Activated CD8-positive, alpha-beta T cell treated with anti-CD3 and anti-CD28 coated beads for 36 hours (primary cell): ENCODE results near the gene HINT1. TPM values are rescaled to one million over a fixed set of nuclear protein-coding genes. Genes with fewer than 3 reads are reported as not detected.
A peak's percentile ranks its signal among the peaks of the same experiment; 100 is the strongest.

Source experiments
- ATAC-seq: fragments of 200-7000 bp; cut with Tn5 transposase; one replicate; pipeline ENCODE4 v1.10.0; 2021; ENCODE audit warnings: mild to moderate bottlenecking, moderate library complexity
- CTCF ChIA-PET: fragments of 350-600 bp; sonication (Branson Sonifier 250); formaldehyde crosslinking; loops from one replicate; lab custom pipeline; 2021; ENCODE audit warnings: antibody characterized with exemption; lab: Charles Lee
- POLR2A ChIA-PET: fragments of 350-600 bp; sonication (Branson Sonifier 250); formaldehyde crosslinking; loops from one replicate; lab custom pipeline; 2021; ENCODE audit warnings: antibody characterized with exemption; lab: Charles Lee
- DNase-seq: peaks from one replicate; pipeline ENCODE4 v3.0.0-alpha.2; 2020
- H3K27ac Mint-ChIP-seq: one replicate; pipeline ENCODE4 v1.8.0; 2021; ENCODE audit warnings: mild to moderate bottlenecking, mixed read lengths
- H3K27me3 Mint-ChIP-seq: one replicate; pipeline ENCODE4 v1.8.0; 2021; ENCODE audit warnings: mixed read lengths
- H3K36me3 Mint-ChIP-seq: one replicate; pipeline ENCODE4 v1.8.0; 2021; ENCODE audit warnings: low read depth, mixed read lengths
- H3K4me1 Mint-ChIP-seq: one replicate; pipeline ENCODE4 v1.8.0; 2021; ENCODE audit warnings: low read depth, mixed read lengths
- H3K4me3 Mint-ChIP-seq: one replicate; pipeline ENCODE4 v1.8.0; 2021; ENCODE audit warnings: mild to moderate bottlenecking, moderate library complexity, mixed read lengths
- H3K9me3 Mint-ChIP-seq: one replicate; pipeline ENCODE4 v1.8.0; 2021; ENCODE audit warnings: mixed read lengths
- intact Hi-C: fragments of 100-400 bp; cut with micrococcal nuclease; formaldehyde crosslinking; loops from one replicate; pipeline ENCODE4 v1.10.0; 2022
- total RNA-seq, 2 experiments: library from RNA; stranded (reverse); gene quantifications; one replicate each; pipeline ENCODE4 v1.2.3, GENCODE V29; 2021
- TF ChIP-seq, protein P1 (sequence below): fragments of 200-600 bp; IDR thresholded peaks from one replicate; pipeline ENCODE4 v1.8.0; 2022; ENCODE audit warnings: antibody characterized with exemption, mild to moderate bottlenecking

Gene HINT1
- total RNA-seq, 2 experiments from 2014 or later, result 317 to 322 TPM

GRCh38 chr5:131169810-131170539 is 4.9 kb upstream of the HINT1 start:
- POLR2A ChIA-PET, result interaction anchor here (0.7 to 1.0 kb wide), 2 partner anchors 93 to 100 kb away, joined by 4 to 5 read pairs; partner anchors contain the start of gene CDC42SE2
- Mint-ChIP-seq H3K27me3 (no peaks in the 10 kb centered on the region), H3K9me3 (no peaks in the 10 kb centered on the region), H3K27ac (peak overlapping the region; percentile 96), H3K4me1 (peaks cover 40% of the 10 kb centered on the region), H3K36me3 (peaks cover 5% of the 10 kb centered on the region), H3K4me3 (peak overlapping the region; percentile 98)
- DNase-seq (no peak), ATAC-seq (no peak)
- intact Hi-C loops, result loop anchor here (2.0 to 5.0 kb wide), 3 partner anchors 39 to 212 kb away; no protein-coding TSS in a partner anchor
- TF ChIP-seq, protein P1, sequence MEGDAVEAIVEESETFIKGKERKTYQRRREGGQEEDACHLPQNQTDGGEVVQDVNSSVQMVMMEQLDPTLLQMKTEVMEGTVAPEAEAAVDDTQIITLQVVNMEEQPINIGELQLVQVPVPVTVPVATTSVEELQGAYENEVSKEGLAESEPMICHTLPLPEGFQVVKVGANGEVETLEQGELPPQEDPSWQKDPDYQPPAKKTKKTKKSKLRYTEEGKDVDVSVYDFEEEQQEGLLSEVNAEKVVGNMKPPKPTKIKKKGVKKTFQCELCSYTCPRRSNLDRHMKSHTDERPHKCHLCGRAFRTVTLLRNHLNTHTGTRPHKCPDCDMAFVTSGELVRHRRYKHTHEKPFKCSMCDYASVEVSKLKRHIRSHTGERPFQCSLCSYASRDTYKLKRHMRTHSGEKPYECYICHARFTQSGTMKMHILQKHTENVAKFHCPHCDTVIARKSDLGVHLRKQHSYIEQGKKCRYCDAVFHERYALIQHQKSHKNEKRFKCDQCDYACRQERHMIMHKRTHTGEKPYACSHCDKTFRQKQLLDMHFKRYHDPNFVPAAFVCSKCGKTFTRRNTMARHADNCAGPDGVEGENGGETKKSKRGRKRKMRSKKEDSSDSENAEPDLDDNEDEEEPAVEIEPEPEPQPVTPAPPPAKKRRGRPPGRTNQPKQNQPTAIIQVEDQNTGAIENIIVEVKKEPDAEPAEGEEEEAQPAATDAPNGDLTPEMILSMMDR, result no peak
- CTCF ChIA-PET, result no interaction called here

- no peaks in the 10 kb centered on the region for H3K9me3 Mint-ChIP-seq
- DNase-seq (no peak), ATAC-seq (no peak)
- intact Hi-C loops, result no loop called here
- peaks cover 30% of the 10 kb centered on the region for H3K4me1 Mint-ChIP-seq
- no peak overlapping the region for H3K4me3 Mint-ChIP-seq
- TF ChIP-seq, protein P1, result no peak
- CTCF ChIA-PET, result no interaction called here
- peaks cover 16% of the 10 kb centered on the region for H3K36me3 Mint-ChIP-seq
- POLR2A ChIA-PET, result interaction anchor here (0.9 to 1.3 kb wide), 3 partner anchors 41 to 188 kb away, joined by 3 read pairs; no protein-coding TSS in a partner anchor
- no peaks in the 10 kb centered on the region for H3K27me3 Mint-ChIP-seq
- no peak overlapping the region for H3K27ac Mint-ChIP-seq
Observed at GRCh38 chr5:131167615-131168014, 2.6 kb upstream of the HINT1 start.

DNA sequence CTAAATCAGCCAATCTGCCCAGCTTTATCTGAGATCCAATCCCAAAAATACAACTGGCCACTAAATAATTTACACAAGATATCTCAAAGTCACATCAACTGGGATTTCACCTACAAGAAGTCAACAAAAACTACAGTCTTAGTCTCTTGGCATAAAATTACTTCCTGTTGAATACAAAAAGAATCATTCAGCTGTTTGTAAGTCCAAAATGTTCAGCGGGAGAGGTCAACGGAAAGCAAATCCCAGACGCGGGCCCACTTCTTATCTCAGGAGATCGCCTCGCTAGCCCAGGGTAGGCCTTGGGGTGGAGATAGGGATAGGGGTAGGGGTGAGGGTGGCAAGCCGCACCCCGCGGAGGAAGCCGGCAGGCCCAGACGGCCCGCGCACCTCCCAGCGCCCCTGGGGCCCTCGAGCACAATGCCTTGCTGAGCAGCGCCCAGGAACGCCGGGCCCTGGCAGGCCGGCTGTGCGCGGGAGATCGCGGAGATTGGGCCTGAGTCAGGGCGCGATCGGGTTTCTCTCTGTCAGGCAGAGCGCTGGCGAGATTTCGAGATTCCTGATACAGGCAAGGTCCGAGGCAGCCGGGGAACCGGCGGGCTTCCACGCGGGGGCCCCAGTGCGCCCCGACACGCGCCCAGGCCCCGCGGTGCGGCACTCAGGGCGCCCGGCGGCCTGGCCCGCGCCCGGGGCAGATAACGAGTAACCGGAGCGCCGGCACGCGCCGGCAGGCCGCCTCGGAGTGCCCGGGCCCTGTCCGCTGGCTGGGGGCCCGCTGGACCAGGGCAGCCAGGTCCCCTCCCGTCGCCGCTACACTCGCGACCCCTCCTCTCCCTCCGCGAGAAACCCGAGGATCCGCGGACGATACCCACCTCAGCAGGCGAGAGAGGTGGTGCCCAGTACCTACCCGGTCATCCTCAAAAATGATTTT is 601 bp downstream of the HINT1 start:
- H3K36me3 Mint-ChIP-seq, result peaks cover 46% of the 10 kb centered on the region
- no peaks in the 10 kb centered on the region for H3K27me3 Mint-ChIP-seq
- intact Hi-C loops, result loop anchor here (1.0 kb wide), 1 partner anchor 88 kb away; no protein-coding TSS in a partner anchor
- H3K9me3 Mint-ChIP-seq, result no peaks in the 10 kb centered on the region
- TF ChIP-seq, protein P1, result no peak
- peaks cover 38% of the 10 kb centered on the region for H3K4me1 Mint-ChIP-seq
- ChIA-PET CTCF (interaction anchor here (0.9 to 3.5 kb wide), 5 partner anchors 100 to 335 kb away, joined by 3 to 16 read pairs (median 3); partner anchors contain the start of gene CDC42SE2), POLR2A (interaction anchor here (0.6 to 7.1 kb wide), 14 partner anchors 86 to 249 kb away, joined by 3 to 59 read pairs (median 4); partner anchors contain the start of gene CDC42SE2)
- peak overlapping the region; percentile 98 for H3K27ac Mint-ChIP-seq
- peak overlapping the region; percentile 98 for H3K4me3 Mint-ChIP-seq
- peak; percentile 57 for ATAC-seq
- peak; percentile 67 for DNase-seq

DNA sequence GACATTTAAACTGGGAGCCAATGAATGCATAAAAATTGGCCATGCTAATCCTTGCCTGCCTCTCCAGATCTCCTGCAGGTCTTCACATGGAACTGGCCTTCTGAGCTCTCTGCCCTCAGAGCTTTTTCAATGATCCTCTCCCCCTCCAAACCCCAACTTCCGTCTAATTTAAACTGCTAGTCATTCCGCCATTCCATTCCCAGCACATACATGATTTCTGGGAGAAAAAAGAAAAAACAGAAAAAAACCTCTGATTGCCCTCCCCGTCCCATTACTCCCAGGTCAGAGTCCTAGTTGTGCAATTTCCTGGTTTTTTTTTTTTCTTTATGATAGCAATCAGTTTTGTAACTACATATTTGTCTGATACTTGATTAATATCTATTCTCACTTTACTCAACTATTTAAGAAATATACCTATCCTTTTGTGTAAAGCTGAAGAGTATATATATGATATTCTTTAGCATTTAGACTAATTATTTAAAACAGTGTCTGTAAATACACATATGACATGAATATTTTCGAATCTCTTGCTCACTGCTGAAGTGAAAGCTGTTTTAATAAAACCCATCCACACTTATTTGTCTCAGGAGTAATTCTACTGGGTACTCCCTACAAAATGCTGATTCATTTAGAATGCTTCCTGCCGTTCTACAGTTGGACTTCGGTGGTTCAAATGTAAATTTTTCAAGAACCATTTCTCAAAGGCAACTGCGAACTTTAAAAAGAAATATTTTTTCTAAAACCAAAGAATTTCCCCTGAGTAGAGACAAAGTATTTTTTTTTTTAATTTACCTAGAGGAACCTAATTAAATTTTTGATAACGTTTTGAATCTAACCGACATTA is 1.6 kb downstream of the HINT1 start:
- H3K27me3 Mint-ChIP-seq, result no peaks in the 10 kb centered on the region
- H3K4me3 Mint-ChIP-seq, result peak overlapping the region; percentile 98
- TF ChIP-seq, protein P1, result no peak
- H3K4me1 Mint-ChIP-seq, result peaks cover 41% of the 10 kb centered on the region
- no peaks in the 10 kb centered on the region for H3K9me3 Mint-ChIP-seq
- intact Hi-C loops, result no loop called here
- H3K27ac Mint-ChIP-seq, result peak overlapping the region; percentile 98
- DNase-seq (no peak), ATAC-seq (no peak)
- peaks cover 56% of the 10 kb centered on the region for H3K36me3 Mint-ChIP-seq
- POLR2A ChIA-PET, result interaction anchor here (0.6 to 7.1 kb wide), 14 partner anchors 87 to 250 kb away, joined by 3 to 59 read pairs (median 4); partner anchors contain the start of gene CDC42SE2
- CTCF ChIA-PET, result interaction anchor here (1.0 to 3.5 kb wide), 4 partner anchors 101 to 336 kb away, joined by 3 to 16 read pairs (median 3); partner anchors contain the start of gene CDC42SE2
